ENCODE results near the gene NOD2. TPM values are rescaled to one million over a fixed set of nuclear protein-coding genes. Genes with fewer than 3 reads are reported as not detected.

Gene NOD2
- total RNA-seq, 4 donors from 2014 or later, result 1.5 to 5.6 (median 1.9) TPM; not detected in 1

GRCh38 chr16:50721549-50722404 is 28.4 kb downstream of the NOD2 start:
- Histone ChIP-seq H3K27me3 (no peaks in the 10 kb centered on the region), H3K9me3 (no peaks in the 10 kb centered on the region), H3K27ac (no peak overlapping the region), H3K36me3 (no peaks in the 10 kb centered on the region), H3K4me1 (no peaks in the 10 kb centered on the region), H3K4me3 (no peak overlapping the region)
- intact Hi-C loops (cut with DNase I; ENCODE audit: low total_unique reads), result no loop called here
- no peak for DNase-seq
- TF ChIP-seq, protein P1, sequence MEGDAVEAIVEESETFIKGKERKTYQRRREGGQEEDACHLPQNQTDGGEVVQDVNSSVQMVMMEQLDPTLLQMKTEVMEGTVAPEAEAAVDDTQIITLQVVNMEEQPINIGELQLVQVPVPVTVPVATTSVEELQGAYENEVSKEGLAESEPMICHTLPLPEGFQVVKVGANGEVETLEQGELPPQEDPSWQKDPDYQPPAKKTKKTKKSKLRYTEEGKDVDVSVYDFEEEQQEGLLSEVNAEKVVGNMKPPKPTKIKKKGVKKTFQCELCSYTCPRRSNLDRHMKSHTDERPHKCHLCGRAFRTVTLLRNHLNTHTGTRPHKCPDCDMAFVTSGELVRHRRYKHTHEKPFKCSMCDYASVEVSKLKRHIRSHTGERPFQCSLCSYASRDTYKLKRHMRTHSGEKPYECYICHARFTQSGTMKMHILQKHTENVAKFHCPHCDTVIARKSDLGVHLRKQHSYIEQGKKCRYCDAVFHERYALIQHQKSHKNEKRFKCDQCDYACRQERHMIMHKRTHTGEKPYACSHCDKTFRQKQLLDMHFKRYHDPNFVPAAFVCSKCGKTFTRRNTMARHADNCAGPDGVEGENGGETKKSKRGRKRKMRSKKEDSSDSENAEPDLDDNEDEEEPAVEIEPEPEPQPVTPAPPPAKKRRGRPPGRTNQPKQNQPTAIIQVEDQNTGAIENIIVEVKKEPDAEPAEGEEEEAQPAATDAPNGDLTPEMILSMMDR (IDR thresholded peaks at IDR 0.05), result no peak
- TF ChIP-seq POLR2A (IDR thresholded peaks at IDR 0.05), result no peak

DNA sequence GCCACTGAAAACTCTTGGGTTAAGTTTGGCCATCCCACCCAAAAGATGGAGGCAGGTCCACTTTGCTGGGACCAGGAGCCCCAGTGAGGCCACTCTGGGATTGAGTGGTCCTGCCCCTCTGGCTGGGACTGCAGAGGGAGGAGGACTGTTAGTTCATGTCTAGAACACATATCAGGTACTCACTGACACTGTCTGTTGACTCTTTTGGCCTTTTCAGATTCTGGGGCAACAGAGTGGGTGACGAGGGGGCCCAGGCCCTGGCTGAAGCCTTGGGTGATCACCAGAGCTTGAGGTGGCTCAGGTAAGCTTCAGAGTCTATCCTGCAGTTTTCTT is 29.0 kb downstream of the NOD2 start:
- no peak for DNase-seq
- H3K9me3 ChIP-seq, result no peaks in the 10 kb centered on the region
- H3K36me3 ChIP-seq, result no peaks in the 10 kb centered on the region
- TF ChIP-seq, protein P1 (IDR thresholded peaks at IDR 0.05), result no peak
- no peak for TF ChIP-seq POLR2A (IDR thresholded peaks at IDR 0.05)
- intact Hi-C loops (cut with DNase I; ENCODE audit: low total_unique reads), result no loop called here
- no peak overlapping the region for H3K4me3 ChIP-seq
- no peaks in the 10 kb centered on the region for H3K27me3 ChIP-seq
- no peaks in the 10 kb centered on the region for H3K4me1 ChIP-seq
- no peak overlapping the region for H3K27ac ChIP-seq

DNA sequence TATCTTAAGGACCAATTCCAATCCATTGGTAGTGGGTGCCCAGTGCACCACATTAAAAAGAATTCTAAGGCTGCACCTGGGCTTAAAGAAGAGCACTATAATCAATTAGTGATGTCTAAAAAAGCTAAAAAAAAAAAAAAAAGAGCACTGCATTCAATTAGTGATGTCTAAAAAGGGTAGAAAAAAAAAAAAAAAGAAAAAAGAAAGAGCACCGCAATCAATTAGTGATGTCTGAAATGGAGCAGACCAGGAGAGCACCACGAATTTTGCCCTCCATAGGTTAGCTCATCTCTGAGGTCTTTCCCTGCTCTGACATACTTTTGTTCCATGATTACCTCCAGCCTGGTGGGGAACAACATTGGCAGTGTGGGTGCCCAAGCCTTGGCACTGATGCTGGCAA is 29.6 kb downstream of the NOD2 start:
- DNase-seq, result no peak
- H3K36me3 ChIP-seq, result no peaks in the 10 kb centered on the region
- no peak overlapping the region for H3K4me3 ChIP-seq
- H3K27me3 ChIP-seq, result no peaks in the 10 kb centered on the region
- H3K9me3 ChIP-seq, result no peaks in the 10 kb centered on the region
- TF ChIP-seq, protein P1 (IDR thresholded peaks at IDR 0.05), result no peak
- no peak for TF ChIP-seq POLR2A (IDR thresholded peaks at IDR 0.05)
- no peak overlapping the region for H3K27ac ChIP-seq
- intact Hi-C loops (cut with DNase I; ENCODE audit: low total_unique reads), result no loop called here
- H3K4me1 ChIP-seq, result no peaks in the 10 kb centered on the region

- no peak for DNase-seq
- TF ChIP-seq, protein P1 (IDR thresholded peaks at IDR 0.05), result no peak
- no peak for TF ChIP-seq POLR2A (IDR thresholded peaks at IDR 0.05)
- Histone ChIP-seq H3K9me3 (no peaks in the 10 kb centered on the region), H3K4me3 (no peak overlapping the region), H3K27ac (no peak overlapping the region), H3K27me3 (no peaks in the 10 kb centered on the region), H3K4me1 (no peaks in the 10 kb centered on the region), H3K36me3 (no peaks in the 10 kb centered on the region)
- intact Hi-C loops (cut with DNase I; ENCODE audit: low total_unique reads), result no loop called here
Measured at GRCh38 chr16:50724306-50724705, 30.9 kb downstream of the NOD2 start.

- Histone ChIP-seq H3K27me3 (no peaks in the 10 kb centered on the region), H3K4me1 (no peaks in the 10 kb centered on the region), H3K9me3 (no peaks in the 10 kb centered on the region), H3K36me3 (no peaks in the 10 kb centered on the region), H3K4me3 (no peak overlapping the region), H3K27ac (no peak overlapping the region)
- intact Hi-C loops (cut with DNase I; ENCODE audit: low total_unique reads), result no loop called here
- no peak for TF ChIP-seq POLR2A (IDR thresholded peaks at IDR 0.05)
- TF ChIP-seq, protein P1 (IDR thresholded peaks at IDR 0.05), result no peak
- no peak for DNase-seq
Measured at GRCh38 chr16:50731130-50731988, 38.0 kb downstream of the NOD2 start.

All from uterus (tissue), 4 donors.